ENCODE data around the gene TMEM213.

TMEM213 gene

GRCh38 chr7:138880881-138881578, 83.2 kb downstream of the TMEM213 start:
- Histone ChIP-seq H3K27me3 (ENCODE audit: insufficient read depth, low read length) (no peaks in the 10 kb centered on the region), H3K9ac (ENCODE audit: low read depth, low read length) (no peak overlapping the region), H3K9me3 (ENCODE audit: insufficient read depth, low read depth, low read length) (no peaks in the 10 kb centered on the region), H3K27ac (ENCODE audit: low read length) (no peak overlapping the region), H3K4me3 (ENCODE audit: low read length) (no peak overlapping the region), H3K4me1 (ENCODE audit: insufficient read depth, low read length) (no peaks in the 10 kb centered on the region), H3K36me3 (ENCODE audit: insufficient read depth, low read depth, low read length) (peaks cover 47% of the 10 kb centered on the region)

GRCh38 chr7:138881579-138882188, 83.9 kb downstream of the TMEM213 start:
- peaks cover 40% of the 10 kb centered on the region for H3K36me3 ChIP-seq (ENCODE audit: insufficient read depth, low read depth, low read length)

GRCh38 chr7:138882249-138882648, 84.5 kb downstream of the TMEM213 start:
- no peak overlapping the region for H3K9ac ChIP-seq (ENCODE audit: low read depth, low read length)
- no peaks in the 10 kb centered on the region for H3K4me1 ChIP-seq (ENCODE audit: insufficient read depth, low read length)
- no peaks in the 10 kb centered on the region for H3K9me3 ChIP-seq (ENCODE audit: insufficient read depth, low read depth, low read length)
- H3K27ac ChIP-seq (ENCODE audit: low read length) = no peak overlapping the region
- no peaks in the 10 kb centered on the region for H3K27me3 ChIP-seq (ENCODE audit: insufficient read depth, low read length)
- H3K4me3 ChIP-seq (ENCODE audit: low read length) = no peak overlapping the region
- H3K36me3 ChIP-seq (ENCODE audit: insufficient read depth, low read depth, low read length) = peaks cover 38% of the 10 kb centered on the region

More at GRCh38 chr7:138881579-138882188, 83.9 kb downstream of the TMEM213 start:
- no peak overlapping the region for H3K4me3 ChIP-seq (ENCODE audit: low read length)
- no peaks in the 10 kb centered on the region for H3K27me3 ChIP-seq (ENCODE audit: insufficient read depth, low read length)
- no peaks in the 10 kb centered on the region for H3K9me3 ChIP-seq (ENCODE audit: insufficient read depth, low read depth, low read length)
- no peak overlapping the region for H3K9ac ChIP-seq (ENCODE audit: low read depth, low read length)
- no peak overlapping the region for H3K27ac ChIP-seq (ENCODE audit: low read length)
- H3K4me1 ChIP-seq (ENCODE audit: insufficient read depth, low read length) = no peaks in the 10 kb centered on the region

DNA sequence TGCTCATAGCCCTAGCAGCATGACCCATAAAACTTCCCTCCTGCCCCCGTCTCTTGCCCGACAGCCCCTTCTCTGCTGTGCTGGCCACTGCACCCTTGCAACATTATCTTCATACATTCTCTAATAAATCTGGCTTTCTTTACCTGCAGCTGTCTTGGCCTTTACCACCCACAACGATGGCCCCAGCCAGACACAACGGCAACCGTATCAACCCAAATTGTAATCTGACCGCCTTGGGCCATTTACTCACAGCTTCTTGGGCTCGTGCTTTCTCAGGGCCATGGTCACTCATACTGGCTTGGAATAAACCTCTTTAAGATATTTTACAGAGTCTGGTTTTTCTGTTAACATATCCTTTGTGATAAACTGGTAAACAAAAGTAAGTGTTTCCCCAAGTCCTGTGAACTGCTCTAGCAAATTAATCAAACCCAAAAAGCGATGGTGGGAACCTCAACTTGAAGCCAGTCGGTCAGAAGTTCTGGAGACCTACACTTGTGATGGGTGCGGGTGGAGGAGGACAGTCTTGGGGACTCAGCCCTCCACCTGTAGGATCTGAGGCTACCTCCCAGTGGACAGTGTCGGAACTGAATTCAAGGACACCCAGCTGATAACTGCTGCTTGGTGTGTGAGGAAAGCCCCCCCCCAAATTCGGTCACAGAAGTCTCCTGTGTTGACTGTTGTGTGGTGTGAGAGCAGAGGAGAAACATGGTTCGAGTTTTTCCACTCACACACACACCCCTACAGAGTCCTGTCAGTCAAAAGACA, 87.8 kb downstream of the TMEM213 start:
- no peak overlapping the region for H3K27ac ChIP-seq (ENCODE audit: low read length)
- no peak overlapping the region for H3K4me3 ChIP-seq (ENCODE audit: low read length)
- 0 out of 2 replicates have a peak, but pooled peaks cover 3% of the 10 kb centered on the region for H3K4me1 ChIP-seq (ENCODE audit: insufficient read depth, low read length)
- no peak overlapping the region for H3K9ac ChIP-seq (ENCODE audit: low read depth, low read length)
- H3K27me3 ChIP-seq (ENCODE audit: insufficient read depth, low read length) = no peaks in the 10 kb centered on the region
- H3K9me3 ChIP-seq (ENCODE audit: insufficient read depth, low read depth, low read length) = no peaks in the 10 kb centered on the region
- peaks cover 9% of the 10 kb centered on the region for H3K36me3 ChIP-seq (ENCODE audit: insufficient read depth, low read depth, low read length)

- Histone ChIP-seq H3K4me1 (ENCODE audit: insufficient read depth, low read length) (0 out of 2 replicates have a peak, but pooled peaks cover 3% of the 10 kb centered on the region), H3K27me3 (ENCODE audit: insufficient read depth, low read length) (no peaks in the 10 kb centered on the region)
Observed at GRCh38 chr7:138886501-138886917, 88.7 kb downstream of the TMEM213 start.

DNA sequence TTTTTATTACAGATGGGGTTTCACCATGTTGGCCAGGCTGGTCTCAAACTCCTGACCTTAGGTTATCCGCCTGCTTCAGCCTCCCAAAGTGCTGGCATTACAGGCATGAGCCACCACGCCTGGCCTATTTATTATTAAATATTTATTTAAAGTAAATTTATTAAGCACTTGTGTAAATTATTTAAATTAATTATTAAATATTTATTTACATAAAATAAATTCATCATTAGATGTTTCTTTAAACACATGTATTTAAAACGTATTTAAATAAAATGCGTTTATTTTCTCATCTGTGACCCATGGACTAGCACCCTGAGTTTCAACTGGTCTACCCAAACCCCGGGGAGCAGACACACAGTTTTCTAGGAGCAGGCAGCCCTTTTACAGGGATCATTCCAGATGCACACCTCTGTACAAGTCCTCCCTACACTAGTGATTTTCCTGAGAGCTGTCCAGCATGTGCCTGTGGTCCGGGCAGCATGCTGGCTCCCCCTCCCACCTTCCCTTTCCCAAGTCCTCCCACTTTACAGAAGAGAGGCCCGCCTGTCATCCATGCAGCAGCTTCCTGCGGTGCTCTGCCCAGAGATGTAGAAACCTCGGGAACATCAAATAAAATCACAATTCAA, 89.4 kb downstream of the TMEM213 start:
- Histone ChIP-seq H3K4me3 (ENCODE audit: low read length) (no peak overlapping the region), H3K9ac (ENCODE audit: low read depth, low read length) (no peak overlapping the region), H3K36me3 (ENCODE audit: insufficient read depth, low read depth, low read length) (peaks cover 4% of the 10 kb centered on the region), H3K4me1 (ENCODE audit: insufficient read depth, low read length) (0 out of 2 replicates have a peak, but pooled peaks cover 3% of the 10 kb centered on the region), H3K27ac (ENCODE audit: low read length) (no peak overlapping the region), H3K27me3 (ENCODE audit: insufficient read depth, low read length) (no peaks in the 10 kb centered on the region), H3K9me3 (ENCODE audit: insufficient read depth, low read depth, low read length) (no peaks in the 10 kb centered on the region)

More at GRCh38 chr7:138886501-138886917, 88.7 kb downstream of the TMEM213 start:
- no peak overlapping the region for H3K9ac ChIP-seq (ENCODE audit: low read depth, low read length)
- no peak overlapping the region for H3K27ac ChIP-seq (ENCODE audit: low read length)
- no peak overlapping the region for H3K4me3 ChIP-seq (ENCODE audit: low read length)
- H3K9me3 ChIP-seq (ENCODE audit: insufficient read depth, low read depth, low read length) = no peaks in the 10 kb centered on the region
- peaks cover 3% of the 10 kb centered on the region for H3K36me3 ChIP-seq (ENCODE audit: insufficient read depth, low read depth, low read length)
